Nephron progenitor cell (in vitro differentiated cells): ENCODE data around the gene PYM1.
"Not testable (repeated sequence)": the region's sequence is repeated elsewhere in the genome, so short reads cannot be mapped to it uniquely, and the experiment has no call there.

Source experiments
- DNase-seq: peaks from one replicate; pipeline ENCODE4 v3.0.0; 2021
- H3K27ac Mint-ChIP-seq: 2 replicates; pipeline ENCODE4 v1.8.0; 2021; ENCODE audit warnings: mild to moderate bottlenecking, moderate library complexity, mixed read lengths
- H3K27me3 Mint-ChIP-seq: 2 replicates; pipeline ENCODE4 v1.8.0; 2021; ENCODE audit warnings: mild to moderate bottlenecking, low read depth, mixed read lengths; ENCODE audit not compliant: poor library complexity
- H3K36me3 Mint-ChIP-seq: 2 replicates; pipeline ENCODE4 v1.8.0; 2021; ENCODE audit warnings: low read depth, mixed read lengths
- H3K4me1 Mint-ChIP-seq: 2 replicates; pipeline ENCODE4 v1.8.0; 2021; ENCODE audit warnings: mixed read lengths
- H3K4me3 Mint-ChIP-seq: 2 replicates; pipeline ENCODE4 v1.8.0; 2021; ENCODE audit warnings: mild to moderate bottlenecking, moderate library complexity, mixed read lengths
- H3K9me3 Mint-ChIP-seq: 2 replicates; pipeline ENCODE4 v1.8.0; 2021; ENCODE audit warnings: mild to moderate bottlenecking, moderate library complexity, mixed read lengths
- TF ChIP-seq, protein P1 (sequence below): fragments of 200-600 bp; sonication (generic); IDR thresholded peaks from 2 replicates; pipeline ENCODE4 v1.5.0; 2021; ENCODE audit warnings: antibody characterized with exemption

Gene PYM1

GRCh38 chr12:55926738-55927587, 731 bp downstream of the PYM1 start:
- Mint-ChIP-seq H3K9me3 (no peaks in the 10 kb centered on the region), H3K27me3 (peaks cover 18% of the 10 kb centered on the region), H3K36me3 (peaks cover 25% of the 10 kb centered on the region), H3K4me3 (peak overlapping the region; percentile 94), H3K4me1 (peaks cover 60% of the 10 kb centered on the region), H3K27ac (peak overlapping the region; percentile 97)
- DNase-seq: peak; percentile 89
- TF ChIP-seq, protein P1, sequence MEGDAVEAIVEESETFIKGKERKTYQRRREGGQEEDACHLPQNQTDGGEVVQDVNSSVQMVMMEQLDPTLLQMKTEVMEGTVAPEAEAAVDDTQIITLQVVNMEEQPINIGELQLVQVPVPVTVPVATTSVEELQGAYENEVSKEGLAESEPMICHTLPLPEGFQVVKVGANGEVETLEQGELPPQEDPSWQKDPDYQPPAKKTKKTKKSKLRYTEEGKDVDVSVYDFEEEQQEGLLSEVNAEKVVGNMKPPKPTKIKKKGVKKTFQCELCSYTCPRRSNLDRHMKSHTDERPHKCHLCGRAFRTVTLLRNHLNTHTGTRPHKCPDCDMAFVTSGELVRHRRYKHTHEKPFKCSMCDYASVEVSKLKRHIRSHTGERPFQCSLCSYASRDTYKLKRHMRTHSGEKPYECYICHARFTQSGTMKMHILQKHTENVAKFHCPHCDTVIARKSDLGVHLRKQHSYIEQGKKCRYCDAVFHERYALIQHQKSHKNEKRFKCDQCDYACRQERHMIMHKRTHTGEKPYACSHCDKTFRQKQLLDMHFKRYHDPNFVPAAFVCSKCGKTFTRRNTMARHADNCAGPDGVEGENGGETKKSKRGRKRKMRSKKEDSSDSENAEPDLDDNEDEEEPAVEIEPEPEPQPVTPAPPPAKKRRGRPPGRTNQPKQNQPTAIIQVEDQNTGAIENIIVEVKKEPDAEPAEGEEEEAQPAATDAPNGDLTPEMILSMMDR: peak; percentile 72

- H3K27ac Mint-ChIP-seq: peak overlapping the region; percentile 95
- peak overlapping the region; percentile 94 for H3K4me3 Mint-ChIP-seq
- H3K4me1 Mint-ChIP-seq: peaks cover 53% of the 10 kb centered on the region
- no peak for DNase-seq
- peaks cover 31% of the 10 kb centered on the region for H3K36me3 Mint-ChIP-seq
- TF ChIP-seq, protein P1: no peak
- no peaks in the 10 kb centered on the region for H3K9me3 Mint-ChIP-seq
- H3K27me3 Mint-ChIP-seq: peaks cover 10% of the 10 kb centered on the region
These were observed 1.6 kb downstream of the PYM1 start for GRCh38 chr12:55925870-55926737.

GRCh38 chr12:55925371-55925770, 2.3 kb downstream of the PYM1 start:
- H3K4me1 Mint-ChIP-seq: peaks cover 46% of the 10 kb centered on the region
- peaks cover 36% of the 10 kb centered on the region for H3K36me3 Mint-ChIP-seq
- H3K4me3 Mint-ChIP-seq: peak overlapping the region; percentile 94
- TF ChIP-seq, protein P1: no peak
- H3K27ac Mint-ChIP-seq: peak overlapping the region; percentile 89
- no peak for DNase-seq
- peaks cover 5% of the 10 kb centered on the region for H3K27me3 Mint-ChIP-seq
- H3K9me3 Mint-ChIP-seq: no peaks in the 10 kb centered on the region

- H3K36me3 Mint-ChIP-seq: peaks cover 45% of the 10 kb centered on the region
- not testable (repeated sequence) for H3K4me3 Mint-ChIP-seq, DNase-seq, H3K9me3 Mint-ChIP-seq, H3K27me3 Mint-ChIP-seq, H3K27ac Mint-ChIP-seq
- peaks cover 32% of the 10 kb centered on the region for H3K4me1 Mint-ChIP-seq
These were observed 4.0 kb downstream of the PYM1 start for GRCh38 chr12:55923648-55924047.

DNA sequence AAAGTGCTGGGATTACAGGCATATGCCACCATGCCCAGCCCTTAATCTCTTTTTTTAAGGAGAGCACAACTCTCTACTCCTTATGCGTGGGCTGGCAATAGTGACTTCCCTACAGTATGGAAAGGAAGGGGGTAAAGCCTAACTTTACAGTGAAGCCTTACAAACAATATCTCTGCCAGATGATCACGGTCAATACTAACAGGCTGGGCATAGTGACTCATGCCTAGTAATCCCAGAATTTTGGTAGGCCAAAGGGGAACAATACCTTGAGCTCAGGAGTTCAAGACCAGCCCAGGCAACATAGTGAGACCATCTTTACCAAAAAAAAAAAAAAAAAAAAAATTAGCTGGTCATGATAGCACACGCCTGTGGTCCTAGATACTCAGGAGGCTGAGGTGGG, 5.6 kb downstream of the PYM1 start:
- Mint-ChIP-seq H3K4me3 (no peak overlapping the region), H3K36me3 (peaks cover 53% of the 10 kb centered on the region), H3K9me3 (no peaks in the 10 kb centered on the region), H3K27ac (no peak overlapping the region), H3K4me1 (peaks cover 28% of the 10 kb centered on the region), H3K27me3 (no peaks in the 10 kb centered on the region)
- TF ChIP-seq, protein P1: no peak
- no peak for DNase-seq

DNA sequence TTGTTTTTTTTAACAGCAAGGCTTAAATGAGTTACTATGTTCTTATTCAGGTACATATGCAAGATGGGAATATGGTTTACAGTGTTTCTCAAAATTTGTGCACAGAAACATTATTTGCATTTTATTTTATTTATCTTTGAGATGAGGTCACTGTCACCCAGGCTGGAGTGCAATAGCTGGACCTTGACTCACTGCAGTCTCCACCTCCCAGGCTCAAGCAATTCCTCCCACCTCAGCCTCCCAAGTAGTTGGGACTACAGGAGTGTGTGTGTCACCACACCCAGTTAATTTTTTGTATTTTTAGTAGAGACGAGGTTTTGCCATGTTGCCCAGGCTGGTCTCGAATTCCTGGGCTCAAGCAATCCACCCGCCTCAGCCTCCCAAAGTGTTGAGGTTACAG, 8.7 kb downstream of the PYM1 start:
- not testable (repeated sequence) for H3K4me3 Mint-ChIP-seq, H3K27me3 Mint-ChIP-seq, H3K4me1 Mint-ChIP-seq, H3K9me3 Mint-ChIP-seq, DNase-seq, H3K27ac Mint-ChIP-seq
- peaks cover 63% of the 10 kb centered on the region for H3K36me3 Mint-ChIP-seq
